ENCODE measurements around the gene MACROH2A1. TPM values are rescaled to one million over a fixed set of nuclear protein-coding genes. Genes with fewer than 3 reads are reported as not detected.

The MACROH2A1 gene
- total and polyA plus RNA-seq, 2 of the 4 experiments (the other 2 are of a cell fraction) = 122 to 126 TPM

- peaks cover 53% of the 10 kb centered on the region for H3K4me1 ChIP-seq (ENCODE audit: control insufficient read depth, insufficient read depth, low read length)
- WGBS, 2 experiments (ENCODE audit: extremely low coverage in 2 of 2, insufficient read length in 1 of 2) = 97% methylated on average over 4 of the region's 10 CpGs; no CpG with 5 or more reads in 1 of the 2 experiments
- peaks cover 35% of the 10 kb centered on the region for H4K20me1 ChIP-seq (ENCODE audit: insufficient read depth, low read length)
- DNase-seq (no peak), ATAC-seq (ENCODE audit: low read depth) (no peak)
- peak overlapping the region; percentile 7 for H2BK20ac ChIP-seq (ENCODE audit: low read depth, low read length)
- peaks cover 39% of the 10 kb centered on the region for H3K36me3 ChIP-seq (ENCODE audit: control insufficient read depth, insufficient read depth, low read length)
- H4K91ac ChIP-seq (ENCODE audit: insufficient read depth, low read depth, low read length) = peak overlapping the region; percentile 72
- peak overlapping the region; percentile 28 for H3K23ac ChIP-seq (ENCODE audit: low read depth, low read length)
- in situ Hi-C loops (cut with MboI; ENCODE audit: low sequenced_read_pairs) = no loop called here
- H3K4me2 ChIP-seq (ENCODE audit: low read depth, low read length) = no peak overlapping the region
- peak overlapping the region; percentile 6; the same call in 1 of the 2 replicates for H4K5ac ChIP-seq (ENCODE audit: low read depth, low read length)
- H3K27me3 ChIP-seq (ENCODE audit: control insufficient read depth, insufficient read depth, low read length) = no peaks in the 10 kb centered on the region
- peak overlapping the region; percentile 76; the same call in 1 of the 2 replicates for H2AK5ac ChIP-seq (ENCODE audit: low read depth, low read length)
- peak overlapping the region in 1 of 2 experiments; percentile 8; a peak in 2 of 4 replicates for H4K8ac ChIP-seq (ENCODE audit: low read depth in 2 of 2, low read length in 2 of 2)
- H3K4me3 ChIP-seq (ENCODE audit: insufficient read depth, low read depth, low read length) = no peak overlapping the region
- intact Hi-C loops (cut with micrococcal nuclease) = no loop called here
- TF ChIP-seq, protein P1, sequence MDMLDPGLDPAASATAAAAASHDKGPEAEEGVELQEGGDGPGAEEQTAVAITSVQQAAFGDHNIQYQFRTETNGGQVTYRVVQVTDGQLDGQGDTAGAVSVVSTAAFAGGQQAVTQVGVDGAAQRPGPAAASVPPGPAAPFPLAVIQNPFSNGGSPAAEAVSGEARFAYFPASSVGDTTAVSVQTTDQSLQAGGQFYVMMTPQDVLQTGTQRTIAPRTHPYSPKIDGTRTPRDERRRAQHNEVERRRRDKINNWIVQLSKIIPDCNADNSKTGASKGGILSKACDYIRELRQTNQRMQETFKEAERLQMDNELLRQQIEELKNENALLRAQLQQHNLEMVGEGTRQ (IDR thresholded peaks at IDR 0.05; ENCODE audit: low read depth, low read length) = no peak
- TF ChIP-seq MXI1 (IDR thresholded peaks at IDR 0.05; ENCODE audit: borderline replicate concordance, low read depth, low read length) (no peak), RFX5 (IDR thresholded peaks at IDR 0.05; ENCODE audit: low read depth, low read length) (no peak), MAZ (IDR thresholded peaks at IDR 0.05; ENCODE audit: borderline replicate concordance, low read depth, low read length) (no peak), MAFK (IDR thresholded peaks at IDR 0.05; ENCODE audit: low read depth, low read length) (no peak), FOS (IDR thresholded peaks at IDR 0.05; ENCODE audit: low read depth, low read length) (no peak)
- TF ChIP-seq, protein P2, sequence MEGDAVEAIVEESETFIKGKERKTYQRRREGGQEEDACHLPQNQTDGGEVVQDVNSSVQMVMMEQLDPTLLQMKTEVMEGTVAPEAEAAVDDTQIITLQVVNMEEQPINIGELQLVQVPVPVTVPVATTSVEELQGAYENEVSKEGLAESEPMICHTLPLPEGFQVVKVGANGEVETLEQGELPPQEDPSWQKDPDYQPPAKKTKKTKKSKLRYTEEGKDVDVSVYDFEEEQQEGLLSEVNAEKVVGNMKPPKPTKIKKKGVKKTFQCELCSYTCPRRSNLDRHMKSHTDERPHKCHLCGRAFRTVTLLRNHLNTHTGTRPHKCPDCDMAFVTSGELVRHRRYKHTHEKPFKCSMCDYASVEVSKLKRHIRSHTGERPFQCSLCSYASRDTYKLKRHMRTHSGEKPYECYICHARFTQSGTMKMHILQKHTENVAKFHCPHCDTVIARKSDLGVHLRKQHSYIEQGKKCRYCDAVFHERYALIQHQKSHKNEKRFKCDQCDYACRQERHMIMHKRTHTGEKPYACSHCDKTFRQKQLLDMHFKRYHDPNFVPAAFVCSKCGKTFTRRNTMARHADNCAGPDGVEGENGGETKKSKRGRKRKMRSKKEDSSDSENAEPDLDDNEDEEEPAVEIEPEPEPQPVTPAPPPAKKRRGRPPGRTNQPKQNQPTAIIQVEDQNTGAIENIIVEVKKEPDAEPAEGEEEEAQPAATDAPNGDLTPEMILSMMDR (conservative IDR thresholded peaks at IDR 0.05; ENCODE audit: low read depth, low read length) = no peak
- ChIA-PET CTCF (no interaction called here), POLR2A (ENCODE audit: unreplicated experiment) (no interaction called here)
- H3K27ac ChIP-seq (ENCODE audit: insufficient read depth, low read length) = peak overlapping the region; percentile 69; the same call in 1 of the 2 replicates
- H2BK5ac ChIP-seq (ENCODE audit: low read depth, low read length, poor library complexity, severe bottlenecking) = peak overlapping the region; percentile 40
- H3K14ac ChIP-seq (replicated peaks; ENCODE audit: low read depth, low read length) = peak overlapping the region; percentile 29
- peaks cover 71 to 96% of the 10 kb centered on the region in 2 experiments for H3K79me1 ChIP-seq (ENCODE audit: low read depth in 1 of 2, low read length in 2 of 2)
- dilution Hi-C loops (cut with HindIII; ENCODE audit: low sequenced_read_pairs, unreplicated experiment) = no loop called here
- peak overlapping the region; percentile 15; the same call in 1 of the 2 replicates for H3K18ac ChIP-seq (ENCODE audit: low read depth, low read length)
- BruUV-seq (replicated peaks) = no TSS peak
- H3K9ac ChIP-seq (ENCODE audit: low read depth, low read length) = no peak overlapping the region
- peaks cover 63% of the 10 kb centered on the region for H3K9me1 ChIP-seq (ENCODE audit: insufficient read depth, low read length)
- H2BK120ac ChIP-seq (ENCODE audit: low read depth, low read length) = peak overlapping the region; percentile 5
- H3K56ac ChIP-seq (ENCODE audit: extremely low read depth, insufficient read depth, low read length) = no peak overlapping the region
- H2AK9ac ChIP-seq (replicated peaks; ENCODE audit: low read depth, low read length, poor library complexity) = peak overlapping the region; percentile 18
- H2BK15ac ChIP-seq (ENCODE audit: low read depth, low read length) = peak overlapping the region; percentile 0; the same call in 1 of the 3 replicates
- H2AFZ ChIP-seq (replicated peaks; ENCODE audit: low read length, poor library complexity) = no peak overlapping the region
- no peaks in the 10 kb centered on the region for H3K9me3 ChIP-seq (ENCODE audit: control insufficient read depth, insufficient read depth, low read length)
- H3K4ac ChIP-seq (ENCODE audit: low read depth, low read length) = peak overlapping the region; percentile 19; the same call in 1 of the 2 replicates
Measured at GRCh38 chr5:135372654-135373381, 26.2 kb downstream of the MACROH2A1 start.

Measured in IMR-90 (cell line).